Omental fat pad (tissue), 4 donors: Measurements from ENCODE around the gene FAM120AOS. TPM values are rescaled to one million over a fixed set of nuclear protein-coding genes. Genes with fewer than 3 reads are reported as not detected.
A peak's percentile ranks its signal among the peaks of the same experiment; 100 is the strongest.

Experiments used
- ATAC-seq: fragments of 150-250 bp; one replicate; pipeline ENCODE4 v1.9.1; 2016; ENCODE audit warnings: mild to moderate bottlenecking, moderate library complexity; ENCODE audit not compliant: low FRiP score
- DNase-seq: peaks from one replicate; pipeline ENCODE4 v3.0.0-alpha.2; 2019; ENCODE audit warnings: low spot score
- small RNA-seq: library from RNA; depleted of rRNA; stranded (forward); fragments of <200 nt; gene quantifications from one replicate; pipeline ENCODE3, GENCODE V24; 2016
- total RNA-seq, 4 donors: library from RNA; depleted of rRNA; stranded (reverse); fragments of >200 nt; gene quantifications; one replicate each; pipeline ENCODE4 v1.1.0, GENCODE V29; 2016
- TF ChIP-seq, protein P1 (sequence below), 3 donors: fragments of 450-650 bp; IDR thresholded peaks; one replicate each; pipeline ENCODE4 v1.5.1; 2016 to 2017; ENCODE audit warnings: antibody characterized with exemption in 3 of 3, mild to moderate bottlenecking in 3 of 3, moderate library complexity in 2 of 3

FAM120AOS gene
- total RNA-seq, 4 donors from 2014 or later, result 48.2 to 61.2 (median 54.2) TPM

DNA sequence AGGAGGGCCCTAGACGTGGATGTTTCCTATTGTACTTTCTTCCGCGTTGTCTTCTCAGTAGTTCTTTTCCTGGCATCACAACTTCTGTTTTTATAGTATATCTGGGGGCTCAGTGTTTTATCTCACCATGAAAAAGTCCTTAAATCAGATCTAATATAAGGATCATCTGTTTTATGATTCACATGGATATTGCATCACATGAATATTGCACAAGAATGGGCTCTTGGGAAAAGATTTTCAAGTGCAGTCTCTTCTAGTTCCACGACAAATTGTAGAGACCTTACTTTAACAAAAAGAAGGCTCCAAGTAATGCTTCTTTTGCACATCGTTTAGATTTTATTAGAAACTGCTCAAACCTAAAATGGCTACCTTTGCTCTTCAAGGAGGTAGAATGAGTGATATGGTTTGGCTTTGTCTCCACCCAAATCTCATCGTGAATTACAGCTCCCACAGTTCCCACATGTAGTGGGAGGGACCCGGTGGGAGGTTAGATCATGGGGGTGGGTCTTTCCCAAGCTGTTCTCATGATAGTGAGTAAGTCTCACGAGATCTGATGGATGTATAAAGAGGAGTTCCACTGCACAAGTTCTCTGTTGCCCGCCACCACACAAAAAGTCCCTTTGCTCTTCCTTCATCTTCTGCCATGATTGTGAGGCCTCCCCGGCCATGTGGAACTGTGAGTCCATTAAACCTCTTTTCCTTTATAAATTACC, 55.6 kb downstream of the FAM120AOS start:
- TF ChIP-seq, protein P1, sequence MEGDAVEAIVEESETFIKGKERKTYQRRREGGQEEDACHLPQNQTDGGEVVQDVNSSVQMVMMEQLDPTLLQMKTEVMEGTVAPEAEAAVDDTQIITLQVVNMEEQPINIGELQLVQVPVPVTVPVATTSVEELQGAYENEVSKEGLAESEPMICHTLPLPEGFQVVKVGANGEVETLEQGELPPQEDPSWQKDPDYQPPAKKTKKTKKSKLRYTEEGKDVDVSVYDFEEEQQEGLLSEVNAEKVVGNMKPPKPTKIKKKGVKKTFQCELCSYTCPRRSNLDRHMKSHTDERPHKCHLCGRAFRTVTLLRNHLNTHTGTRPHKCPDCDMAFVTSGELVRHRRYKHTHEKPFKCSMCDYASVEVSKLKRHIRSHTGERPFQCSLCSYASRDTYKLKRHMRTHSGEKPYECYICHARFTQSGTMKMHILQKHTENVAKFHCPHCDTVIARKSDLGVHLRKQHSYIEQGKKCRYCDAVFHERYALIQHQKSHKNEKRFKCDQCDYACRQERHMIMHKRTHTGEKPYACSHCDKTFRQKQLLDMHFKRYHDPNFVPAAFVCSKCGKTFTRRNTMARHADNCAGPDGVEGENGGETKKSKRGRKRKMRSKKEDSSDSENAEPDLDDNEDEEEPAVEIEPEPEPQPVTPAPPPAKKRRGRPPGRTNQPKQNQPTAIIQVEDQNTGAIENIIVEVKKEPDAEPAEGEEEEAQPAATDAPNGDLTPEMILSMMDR (IDR thresholded peaks at IDR 0.05), result no peak
- DNase-seq (no peak), ATAC-seq (peak; percentile 48)

Small RNA genes within 50 kb of the gene (small RNA-seq; reads per million reads assigned to genes)
- gene RF00019, result not detected

Other genes with a start within 250 kb of the FAM120AOS start
- 100 to 1,000 TPM in 2 of 4 donors, 10 to 100 TPM in 2; 85.3 to 111 (median 102) TPM for gene FAM120A, start 1.9 kb downstream of the FAM120AOS start, total RNA-seq
- gene PHF2, start 123.0 kb upstream of the FAM120AOS start, total RNA-seq, result 10 to 100 TPM; 15.8 to 24.5 (median 20.4) TPM